Stomach smooth muscle (tissue), 2 donors: ENCODE measurements around the gene CRISPLD2.

Experiments used
- H3K27ac ChIP-seq: one replicate; pipeline ENCODE4 v1.7.0; 2013; ENCODE audit warnings: mild to moderate bottlenecking, low read length, inconsistent platforms
- H3K27me3 ChIP-seq, 2 donors: one replicate each; pipeline ENCODE4 v1.7.0; 2013; ENCODE audit warnings: low read length in 2 of 2; ENCODE audit not compliant: insufficient read depth in 2 of 2, control insufficient read depth in 1 of 2
- H3K36me3 ChIP-seq, 2 donors: one replicate each; pipeline ENCODE4 v1.7.0; 2013; ENCODE audit warnings: low read length in 2 of 2; ENCODE audit not compliant: control insufficient read depth in 2 of 2, insufficient read depth in 2 of 2
- H3K4me1 ChIP-seq: one replicate; pipeline ENCODE4 v1.7.0; 2013; ENCODE audit warnings: low read length; ENCODE audit not compliant: control insufficient read depth, insufficient read depth
- H3K4me3 ChIP-seq, 2 donors: one replicate each; pipeline ENCODE4 v1.7.0; 2013; ENCODE audit warnings: low read length in 2 of 2
- H3K9ac ChIP-seq, 2 donors: one replicate each; pipeline ENCODE4 v1.7.0; 2013; ENCODE audit warnings: low read length in 2 of 2, mild to moderate bottlenecking in 1 of 2
- H3K9me3 ChIP-seq, 2 donors: one replicate each; pipeline ENCODE4 v1.7.0; 2013; ENCODE audit warnings: low read length in 2 of 2; ENCODE audit not compliant: control insufficient read depth in 2 of 2
- donor health status: healthy.
- donor health status: Pancreatic carcinoma.

CRISPLD2 gene

DNA sequence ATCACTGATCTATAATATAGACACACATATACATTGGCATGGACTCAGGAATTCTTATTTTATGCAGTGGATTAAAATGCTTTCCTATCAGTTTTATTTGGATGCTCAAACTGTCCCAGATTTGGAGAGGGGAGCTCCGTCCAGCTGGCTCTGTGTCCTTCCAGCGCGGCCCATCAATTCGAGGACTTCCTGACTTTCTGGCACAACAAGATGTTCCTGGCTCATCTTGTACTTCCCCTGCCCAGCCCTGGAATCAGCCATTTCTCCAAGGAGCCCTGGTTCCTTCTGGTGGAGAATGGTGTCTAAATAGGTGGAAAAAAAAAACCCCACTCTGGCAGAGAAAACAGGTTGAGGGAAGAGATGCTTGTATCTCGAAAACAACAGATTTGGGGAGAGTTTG is 94.5 kb downstream of the CRISPLD2 start:
- H3K4me1 ChIP-seq: peaks cover 6% of the 10 kb centered on the region
- H3K36me3 ChIP-seq: no peaks in the 10 kb centered on the region
- H3K27ac ChIP-seq: no peak overlapping the region
- no peak overlapping the region for H3K4me3 ChIP-seq
- no peaks in the 10 kb centered on the region for H3K9me3 ChIP-seq
- no peak overlapping the region for H3K9ac ChIP-seq
- no peaks in the 10 kb centered on the region for H3K27me3 ChIP-seq

DNA sequence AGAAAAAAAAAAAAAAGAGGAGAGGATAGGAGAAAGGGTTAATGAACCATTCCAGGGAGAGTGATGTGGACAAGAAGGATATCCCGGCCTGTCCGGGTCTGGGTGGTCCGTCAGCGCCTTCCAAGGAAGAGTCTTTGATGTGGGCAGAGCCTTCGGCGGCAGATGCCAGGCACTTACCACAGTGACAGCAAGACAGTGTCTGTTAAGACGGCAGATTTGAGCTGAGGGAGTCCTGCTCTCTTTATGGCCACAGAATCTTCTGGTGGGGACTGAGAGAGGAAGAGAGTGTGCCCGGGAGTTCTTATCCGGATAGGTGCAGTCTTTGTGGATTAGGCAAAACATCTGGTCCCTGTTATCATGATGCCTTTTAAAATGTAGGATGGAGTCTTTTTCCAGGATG is 96.4 kb downstream of the CRISPLD2 start:
- Histone ChIP-seq H3K9ac (no peak overlapping the region), H3K4me3 (no peak overlapping the region), H3K27ac (no peak overlapping the region), H3K27me3 (no peaks in the 10 kb centered on the region), H3K36me3 (no peaks in the 10 kb centered on the region), H3K4me1 (peaks cover 11% of the 10 kb centered on the region), H3K9me3 (no peaks in the 10 kb centered on the region)

DNA sequence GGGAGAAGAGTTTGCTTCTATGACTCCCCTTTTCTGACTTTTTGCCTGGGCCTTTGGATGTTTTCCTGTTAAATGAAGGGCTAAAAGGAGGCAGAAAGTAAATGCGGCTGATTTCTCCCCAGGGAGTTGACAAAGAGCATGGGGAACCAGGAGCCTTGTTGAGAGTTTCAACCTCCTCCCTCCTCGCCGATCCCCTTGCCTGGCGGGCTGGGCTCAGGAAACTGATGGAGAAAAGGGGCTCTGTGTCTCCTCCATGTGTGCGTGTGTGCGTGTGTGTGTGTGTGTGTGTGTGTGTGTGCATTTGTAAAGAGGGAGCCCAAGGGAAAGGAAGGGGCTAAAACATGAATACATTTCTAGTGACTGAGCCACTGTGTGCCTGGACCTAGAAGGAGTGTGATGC is 97.1 kb downstream of the CRISPLD2 start:
- no peak overlapping the region for H3K27ac ChIP-seq
- no peak overlapping the region for H3K9ac ChIP-seq
- no peak overlapping the region for H3K4me3 ChIP-seq
- H3K9me3 ChIP-seq: no peaks in the 10 kb centered on the region
- peaks cover 11% of the 10 kb centered on the region for H3K4me1 ChIP-seq
- no peaks in the 10 kb centered on the region for H3K27me3 ChIP-seq
- no peaks in the 10 kb centered on the region for H3K36me3 ChIP-seq

DNA sequence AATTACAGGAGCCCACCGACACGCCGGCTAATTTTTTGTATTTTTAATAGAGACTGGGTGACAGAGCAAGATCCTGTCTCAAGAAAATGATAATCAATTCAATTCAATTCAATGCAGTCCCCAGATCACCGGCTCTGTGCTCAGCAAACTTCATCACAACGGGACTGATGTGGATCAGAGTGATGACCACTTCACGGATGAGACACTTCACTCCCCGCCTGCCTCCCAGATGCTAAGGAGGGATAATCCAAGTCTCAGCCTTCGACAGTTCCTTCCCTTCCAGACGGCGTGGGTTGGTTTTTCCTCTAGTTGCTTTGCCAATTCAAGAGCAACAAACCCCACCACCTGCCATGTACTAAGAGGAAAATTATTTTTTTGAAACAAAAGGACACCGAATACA is 97.7 kb downstream of the CRISPLD2 start:
- H3K27me3 ChIP-seq: no peaks in the 10 kb centered on the region
- H3K4me3 ChIP-seq: no peak overlapping the region
- H3K36me3 ChIP-seq: no peaks in the 10 kb centered on the region
- no peaks in the 10 kb centered on the region for H3K9me3 ChIP-seq
- H3K27ac ChIP-seq: no peak overlapping the region
- H3K9ac ChIP-seq: no peak overlapping the region
- H3K4me1 ChIP-seq: peaks cover 12% of the 10 kb centered on the region

DNA sequence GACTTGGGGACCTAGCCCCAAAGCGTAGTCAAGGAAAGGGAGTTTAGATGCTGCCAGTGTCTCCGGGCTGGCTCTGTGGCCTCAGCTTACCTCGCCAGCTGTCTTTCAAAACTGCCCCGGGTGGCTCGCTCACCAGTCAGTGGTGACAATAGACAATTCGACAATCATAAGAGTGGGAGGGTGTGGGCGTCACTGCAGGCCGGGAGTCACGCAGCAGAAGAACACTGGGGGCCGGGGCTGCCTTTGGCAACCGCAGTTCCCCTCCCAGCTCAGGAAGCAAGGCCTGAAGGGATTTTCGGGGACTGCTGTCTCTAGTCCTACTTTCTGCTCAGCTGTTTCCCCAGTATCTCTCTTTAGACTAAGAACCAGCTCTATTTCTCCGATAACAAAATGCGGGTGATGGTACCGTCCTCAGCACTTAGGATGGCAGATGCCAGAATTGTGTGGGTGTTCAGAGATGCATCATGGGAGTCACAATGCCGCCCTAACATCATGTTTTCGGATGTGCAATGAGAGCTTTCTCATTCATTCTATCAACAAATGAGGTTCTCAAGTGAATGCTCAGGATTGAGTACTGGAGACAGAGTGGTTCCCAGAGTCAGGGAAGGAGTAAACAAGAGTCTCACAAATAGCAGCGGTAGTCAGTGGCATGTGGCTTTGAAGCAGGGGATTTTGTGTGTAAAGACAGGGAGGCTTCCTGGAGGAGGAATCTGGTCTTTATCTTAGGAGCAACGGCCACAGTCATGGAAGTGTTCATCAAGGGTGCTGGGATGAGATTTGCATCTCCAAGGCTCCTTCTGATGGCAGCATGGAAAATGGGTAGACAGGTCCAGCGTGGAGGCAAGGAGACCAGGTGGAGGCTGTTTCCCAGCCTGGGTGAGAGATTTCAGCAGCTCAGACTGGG is 98.5 kb downstream of the CRISPLD2 start:
- Histone ChIP-seq H3K4me3 (no peak overlapping the region), H3K27me3 (no peaks in the 10 kb centered on the region), H3K27ac (no peak overlapping the region), H3K4me1 (peaks cover 20% of the 10 kb centered on the region), H3K9ac (no peak overlapping the region), H3K9me3 (no peaks in the 10 kb centered on the region), H3K36me3 (no peaks in the 10 kb centered on the region)

DNA sequence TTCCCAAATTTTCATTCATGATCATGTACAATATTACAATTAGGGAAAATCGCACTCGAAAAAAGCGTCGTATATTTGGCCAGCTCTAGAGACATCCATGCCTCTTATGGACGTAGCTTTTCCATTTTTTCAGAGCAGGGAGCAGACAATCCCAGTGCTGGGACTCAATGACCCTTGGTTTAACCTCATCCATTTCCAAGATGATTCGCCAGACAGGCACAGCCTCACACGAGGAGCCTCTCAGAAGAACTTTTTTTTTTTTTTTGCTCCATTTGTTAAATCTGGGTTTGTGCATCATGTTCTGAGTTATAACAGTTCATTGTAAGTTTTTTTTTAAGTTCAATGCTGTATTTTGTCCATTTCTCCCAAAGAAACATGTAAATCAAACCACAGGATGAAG is 99.5 kb downstream of the CRISPLD2 start:
- Histone ChIP-seq H3K4me3 (no peak overlapping the region), H3K9me3 (no peaks in the 10 kb centered on the region), H3K27me3 (no peaks in the 10 kb centered on the region), H3K27ac (no peak overlapping the region), H3K9ac (no peak overlapping the region), H3K36me3 (no peaks in the 10 kb centered on the region), H3K4me1 (peaks cover 20% of the 10 kb centered on the region)

DNA sequence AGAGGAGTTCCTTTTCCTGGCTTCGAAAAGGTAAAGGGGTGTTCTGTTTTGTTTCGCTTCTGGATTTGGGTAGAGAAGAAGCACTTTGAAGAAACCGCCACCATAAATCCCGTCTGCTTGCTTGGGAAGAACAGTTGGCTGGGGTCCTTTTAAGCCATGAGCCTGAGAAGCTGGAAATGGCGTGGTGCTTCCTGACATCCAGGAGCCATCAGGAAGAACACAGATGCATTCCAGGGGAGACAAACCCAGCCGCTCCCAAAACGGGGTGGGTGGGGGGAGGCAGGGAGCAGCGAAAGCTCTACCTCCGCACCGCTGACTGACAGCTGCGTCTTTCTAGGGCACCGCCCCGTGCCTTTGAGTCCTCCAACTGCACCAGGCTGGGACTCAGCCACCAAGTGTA is 99.9 kb downstream of the CRISPLD2 start:
- no peaks in the 10 kb centered on the region for H3K36me3 ChIP-seq
- no peak overlapping the region for H3K4me3 ChIP-seq
- peak overlapping the region; percentile 46 for H3K27ac ChIP-seq
- H3K9me3 ChIP-seq: no peaks in the 10 kb centered on the region
- peaks cover 20% of the 10 kb centered on the region for H3K4me1 ChIP-seq
- H3K27me3 ChIP-seq: no peaks in the 10 kb centered on the region
- H3K9ac ChIP-seq: no peak overlapping the region

DNA sequence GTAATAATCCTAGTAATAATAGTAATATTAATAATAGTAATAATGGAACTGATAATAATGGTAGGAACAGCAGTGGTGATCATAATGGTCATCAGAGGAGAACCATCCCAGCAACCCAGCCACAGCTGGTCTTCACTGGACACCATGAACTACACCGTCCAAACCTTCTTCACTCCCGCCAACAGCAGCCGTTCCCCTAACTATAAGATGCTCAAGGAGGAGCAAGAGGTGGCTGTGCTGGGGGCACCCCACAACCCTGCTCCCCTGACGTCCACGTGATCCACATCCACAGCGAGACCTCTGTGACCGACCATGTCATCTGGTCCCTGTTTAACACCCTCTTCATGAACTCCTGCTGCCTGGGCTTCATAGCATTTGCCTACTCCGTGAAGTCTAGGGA is 100.5 kb downstream of the CRISPLD2 start:
- Histone ChIP-seq H3K4me1 (peaks cover 24% of the 10 kb centered on the region), H3K9me3 (no peaks in the 10 kb centered on the region), H3K9ac (no peak overlapping the region), H3K27ac (no peak overlapping the region), H3K4me3 (no peak overlapping the region), H3K27me3 (no peaks in the 10 kb centered on the region), H3K36me3 (no peaks in the 10 kb centered on the region)

DNA sequence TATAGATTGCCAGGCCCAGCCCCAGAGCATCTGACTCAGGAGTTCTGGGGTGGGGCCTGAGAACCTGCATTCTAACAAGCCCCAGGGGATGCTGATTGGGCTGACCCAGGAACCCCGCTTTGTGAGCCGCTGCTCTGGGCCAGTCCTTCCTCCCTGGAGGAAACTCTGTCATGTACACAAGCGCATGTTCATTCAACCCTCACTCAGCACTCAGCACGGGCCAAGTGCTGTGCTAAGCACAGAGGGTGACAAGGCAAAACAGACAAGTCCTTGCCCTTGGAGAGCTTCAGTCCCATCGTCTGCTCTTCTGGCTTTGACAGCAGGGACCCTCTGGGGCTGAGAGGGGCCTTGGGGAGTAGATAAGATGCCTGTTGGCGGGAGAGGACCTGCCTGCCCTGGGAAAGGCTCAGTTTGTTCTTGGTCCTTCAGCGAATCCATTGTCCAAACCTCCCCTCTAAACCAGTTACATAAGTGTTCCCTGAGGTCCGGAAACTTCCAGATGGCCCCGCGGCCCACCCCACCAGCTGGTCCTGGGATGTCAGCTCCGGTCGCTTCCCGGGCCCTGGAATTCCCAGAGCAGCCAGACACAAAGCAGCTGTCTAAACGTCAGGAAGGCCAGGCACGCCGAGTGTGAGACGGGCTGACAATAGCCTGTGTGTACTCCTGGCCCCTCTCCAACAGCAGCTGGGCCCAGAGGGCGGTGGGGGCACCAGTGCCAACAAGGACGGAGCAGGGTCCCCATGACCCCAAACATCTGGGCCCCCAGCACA is 102.8 kb downstream of the CRISPLD2 start:
- Histone ChIP-seq H3K9ac (no peak overlapping the region), H3K4me1 (peaks cover 29% of the 10 kb centered on the region), H3K9me3 (no peaks in the 10 kb centered on the region), H3K27me3 (no peaks in the 10 kb centered on the region), H3K36me3 (no peaks in the 10 kb centered on the region), H3K4me3 (peak overlapping the region in 1 of 2 donors; percentile 35), H3K27ac (peak overlapping the region; percentile 66)

DNA sequence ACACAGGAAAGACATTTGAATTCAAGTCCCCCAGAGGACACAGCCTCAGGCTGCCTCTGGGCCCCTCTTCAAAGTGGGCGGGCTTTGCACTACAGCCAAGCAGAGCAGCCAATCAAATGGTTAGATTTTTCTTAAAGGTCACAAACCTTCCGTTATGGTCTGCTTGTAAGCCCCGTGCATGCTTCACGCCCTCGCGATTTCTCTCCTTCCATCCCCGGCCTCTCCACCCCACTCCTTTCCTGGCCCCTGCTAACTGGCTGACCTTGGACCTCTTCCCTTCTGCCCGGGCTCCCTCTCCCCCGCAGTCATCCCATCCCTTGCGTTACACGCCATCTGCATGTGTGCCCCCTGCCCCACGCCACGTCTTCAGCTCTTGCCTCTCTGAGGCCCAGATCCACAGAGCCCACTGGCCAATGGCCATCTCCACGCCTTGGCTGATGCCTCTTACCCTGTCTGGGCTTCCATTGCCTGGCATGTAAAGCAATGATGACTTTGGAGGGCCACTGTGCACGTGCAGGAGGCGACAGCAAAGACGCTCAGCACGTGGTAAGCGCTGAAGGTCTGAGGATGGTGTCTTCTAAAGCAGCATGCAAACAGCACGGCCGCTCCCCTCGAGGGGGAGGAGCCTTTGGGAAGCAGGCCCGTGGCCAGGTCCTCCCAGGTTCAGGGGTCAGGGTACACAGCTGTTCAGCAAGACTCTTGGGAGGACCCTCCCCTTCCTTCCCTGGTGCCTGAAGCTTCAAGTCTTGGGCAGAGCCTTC is 104.7 kb downstream of the CRISPLD2 start:
- H3K27ac ChIP-seq: peak overlapping the region; percentile 31
- no peak overlapping the region for H3K9ac ChIP-seq
- H3K4me3 ChIP-seq: peak overlapping the region in 1 of 2 donors; percentile 29
- peaks cover 36% of the 10 kb centered on the region for H3K4me1 ChIP-seq
- no peaks in the 10 kb centered on the region for H3K36me3 ChIP-seq
- H3K27me3 ChIP-seq: no peaks in the 10 kb centered on the region
- H3K9me3 ChIP-seq: no peaks in the 10 kb centered on the region
